Uterus (tissue), 4 donors: ENCODE measurements around the gene SBDS. TPM values are rescaled to one million over a fixed set of nuclear protein-coding genes. Genes with fewer than 3 reads are reported as not detected.
"Not testable (repeated sequence)": the region's sequence is repeated elsewhere in the genome, so short reads cannot be mapped to it uniquely, and the experiment has no call there.

Experiments
- DNase-seq, 2 donors: peaks; one replicate each; pipeline ENCODE4 v3.0.0-alpha.2; 2019 to 2020
- H3K27ac ChIP-seq, 2 donors: fragments of 200-600 bp; sonication (generic); 1 replicate in 1 of 2; 2 replicates in 1 of 2; pipeline ENCODE4 v1.5.1; 2016 to 2018
- H3K27me3 ChIP-seq, 2 donors: fragments of 200-600 bp; sonication (generic); one replicate each; pipeline ENCODE4 v1.5.1; 2018 to 2019; ENCODE audit warnings: control low read depth in 1 of 2
- H3K36me3 ChIP-seq, 2 donors: fragments of 200-600 bp; sonication (generic); one replicate each; pipeline ENCODE4 v1.5.1; 2019; ENCODE audit warnings: control low read depth in 1 of 2
- H3K4me1 ChIP-seq, 2 donors: fragments of 200-600 bp; sonication (generic); one replicate each; pipeline ENCODE4 v1.5.1; 2018 to 2019; ENCODE audit warnings: control low read depth in 1 of 2
- H3K4me3 ChIP-seq, 2 donors: fragments of 200-600 bp; sonication (generic); 1 replicate in 1 of 2; 2 replicates in 1 of 2; pipeline ENCODE4 v1.5.1; 2018 to 2019; ENCODE audit warnings: mild to moderate bottlenecking in 1 of 2
- H3K9me3 ChIP-seq, 2 donors: fragments of 200-600 bp; sonication (generic); one replicate each; pipeline ENCODE4 v1.5.1; 2019; ENCODE audit warnings: control low read depth in 1 of 2
- POLR2A ChIP-seq, 2 donors: fragments of 450-650 bp; IDR thresholded peaks; one replicate each; pipeline ENCODE4 v1.6.1; 2016; ENCODE audit warnings: antibody characterized with exemption in 2 of 2, mild to moderate bottlenecking in 1 of 2, moderate library complexity in 1 of 2
- intact Hi-C: fragments of 100-400 bp; cut with DNase I; formaldehyde crosslinking; loops from one replicate; pipeline ENCODE4 v1.15.1; 2023; ENCODE audit warnings: low total_unique reads
- total RNA-seq, 4 donors: library from RNA; depleted of rRNA in 3 of 4; stranded (reverse); fragments of >200 nt in 3 of 4; gene quantifications; one replicate each; pipeline versions ENCODE4 v1.1.0 to v1.2.4, GENCODE V29; 2014 to 2023
- TF ChIP-seq, protein P1 (sequence below), 4 experiments: fragments of 200-600 bp in 2 of 4; fragments of 450-650 bp in 2 of 4; sonication (generic) in 2 of 4; IDR thresholded peaks; one replicate each; pipeline ENCODE4 v1.5.1; 2016 to 2019; ENCODE audit warnings: antibody characterized with exemption in 4 of 4, mild to moderate bottlenecking in 2 of 4, moderate library complexity in 1 of 4
- donor health status: DM: yes; HTN: yes; CAD: no.

Gene SBDS
- total RNA-seq, 4 donors from 2014 or later, result 57.1 to 134 (median 94.8) TPM

DNA sequence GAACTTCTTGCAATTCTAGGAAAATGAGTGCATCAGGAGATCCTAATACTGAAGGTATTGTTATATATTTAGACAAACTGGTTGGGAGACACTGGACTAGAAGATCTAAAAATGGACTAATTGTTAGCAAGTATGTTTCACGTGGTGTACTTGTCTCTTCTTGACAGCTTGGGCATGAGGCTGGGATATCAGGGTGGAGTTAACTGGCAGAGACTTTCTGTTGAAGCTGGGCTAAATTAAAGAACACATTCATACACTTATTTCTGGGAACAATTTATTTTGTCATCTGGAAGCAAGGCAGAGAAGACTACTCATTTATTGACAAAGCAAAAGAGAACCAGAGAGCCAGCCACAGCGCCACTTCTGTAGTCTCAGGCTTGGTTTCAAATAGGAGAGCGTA is 27.1 kb upstream of the SBDS start:
- DNase-seq, result no peak
- TF ChIP-seq POLR2A (IDR thresholded peaks at IDR 0.05), result no peak
- TF ChIP-seq, protein P1, sequence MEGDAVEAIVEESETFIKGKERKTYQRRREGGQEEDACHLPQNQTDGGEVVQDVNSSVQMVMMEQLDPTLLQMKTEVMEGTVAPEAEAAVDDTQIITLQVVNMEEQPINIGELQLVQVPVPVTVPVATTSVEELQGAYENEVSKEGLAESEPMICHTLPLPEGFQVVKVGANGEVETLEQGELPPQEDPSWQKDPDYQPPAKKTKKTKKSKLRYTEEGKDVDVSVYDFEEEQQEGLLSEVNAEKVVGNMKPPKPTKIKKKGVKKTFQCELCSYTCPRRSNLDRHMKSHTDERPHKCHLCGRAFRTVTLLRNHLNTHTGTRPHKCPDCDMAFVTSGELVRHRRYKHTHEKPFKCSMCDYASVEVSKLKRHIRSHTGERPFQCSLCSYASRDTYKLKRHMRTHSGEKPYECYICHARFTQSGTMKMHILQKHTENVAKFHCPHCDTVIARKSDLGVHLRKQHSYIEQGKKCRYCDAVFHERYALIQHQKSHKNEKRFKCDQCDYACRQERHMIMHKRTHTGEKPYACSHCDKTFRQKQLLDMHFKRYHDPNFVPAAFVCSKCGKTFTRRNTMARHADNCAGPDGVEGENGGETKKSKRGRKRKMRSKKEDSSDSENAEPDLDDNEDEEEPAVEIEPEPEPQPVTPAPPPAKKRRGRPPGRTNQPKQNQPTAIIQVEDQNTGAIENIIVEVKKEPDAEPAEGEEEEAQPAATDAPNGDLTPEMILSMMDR (IDR thresholded peaks at IDR 0.05), result no peak
- intact Hi-C loops, result no loop called here
- Histone ChIP-seq H3K9me3 (no peaks in the 10 kb centered on the region), H3K36me3 (no peaks in the 10 kb centered on the region), H3K27ac (no peak overlapping the region), H3K4me3 (no peak overlapping the region), H3K27me3 (no peaks in the 10 kb centered on the region), H3K4me1 (no peaks in the 10 kb centered on the region)

DNA sequence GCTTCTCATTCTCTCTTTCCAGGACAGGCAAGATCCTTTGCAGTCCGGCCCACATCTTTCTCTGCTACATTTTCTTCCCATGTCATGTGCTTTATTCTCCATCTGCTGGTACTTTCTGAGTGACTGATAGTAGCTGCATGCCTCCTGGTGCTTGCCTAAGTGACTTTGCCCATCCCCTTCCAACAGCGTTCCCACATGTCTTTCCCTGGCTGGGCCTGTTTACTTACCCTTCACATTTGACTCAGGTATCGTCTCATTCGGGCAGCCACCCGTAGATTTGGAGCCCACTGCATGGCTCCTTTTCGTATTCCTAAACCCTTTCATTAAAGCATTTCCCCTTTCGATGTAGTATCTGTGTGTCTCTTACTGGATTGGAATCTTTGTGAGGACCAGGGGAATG is 25.9 kb upstream of the SBDS start:
- H3K27ac ChIP-seq, result no peak overlapping the region
- H3K4me1 ChIP-seq, result no peaks in the 10 kb centered on the region
- H3K9me3 ChIP-seq, result no peaks in the 10 kb centered on the region
- DNase-seq, result no peak
- no peak overlapping the region for H3K4me3 ChIP-seq
- no peaks in the 10 kb centered on the region for H3K36me3 ChIP-seq
- no peak for TF ChIP-seq POLR2A (IDR thresholded peaks at IDR 0.05)
- TF ChIP-seq, protein P1 (IDR thresholded peaks at IDR 0.05), result no peak
- H3K27me3 ChIP-seq, result no peaks in the 10 kb centered on the region
- intact Hi-C loops, result no loop called here

DNA sequence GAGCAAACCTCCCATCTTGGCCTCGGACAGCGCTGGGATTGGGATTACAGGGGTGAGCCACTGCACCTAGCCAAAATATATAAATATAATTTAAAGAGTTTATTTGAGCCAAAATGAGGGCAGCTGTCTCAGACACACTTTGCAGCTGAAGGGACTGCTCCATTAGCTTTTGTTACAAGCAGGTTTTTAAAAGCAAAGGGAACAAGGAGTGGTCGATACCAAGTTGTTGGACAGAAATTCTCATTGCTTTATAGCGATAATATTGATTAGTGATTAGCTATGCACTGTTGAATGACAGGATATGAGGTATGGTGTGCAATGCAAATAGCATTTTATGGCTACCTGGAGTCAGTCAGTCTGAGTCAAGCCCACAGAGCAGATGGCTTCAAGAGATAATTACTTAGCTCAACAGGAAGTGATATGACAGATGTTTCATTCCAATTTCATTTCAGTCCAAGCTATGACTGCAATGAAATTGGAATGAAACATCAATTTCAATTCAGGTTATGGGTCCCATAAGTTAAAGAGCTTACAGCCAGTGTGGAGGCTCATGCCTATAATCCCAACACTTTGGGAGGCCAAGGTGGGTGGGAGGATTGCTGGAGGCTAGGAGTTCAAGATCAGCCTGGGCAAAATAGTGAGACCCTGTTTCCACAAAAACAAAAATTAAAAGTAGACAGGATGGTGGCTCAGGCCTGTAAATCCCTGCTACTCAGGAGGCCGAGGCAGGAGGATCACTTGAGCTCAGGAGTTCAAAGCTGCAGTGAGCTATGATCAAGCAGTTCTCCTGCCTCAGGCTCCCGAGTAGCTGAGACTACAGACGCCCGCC is 24.4 kb upstream of the SBDS start:
- DNase-seq, result no peak
- intact Hi-C loops, result no loop called here
- no peak for TF ChIP-seq POLR2A (IDR thresholded peaks at IDR 0.05)
- TF ChIP-seq, protein P1 (IDR thresholded peaks at IDR 0.05), result no peak
- no peak overlapping the region for H3K4me3 ChIP-seq
- no peak overlapping the region for H3K27ac ChIP-seq
- H3K9me3 ChIP-seq, result no peaks in the 10 kb centered on the region
- no peaks in the 10 kb centered on the region for H3K27me3 ChIP-seq
- H3K36me3 ChIP-seq, result no peaks in the 10 kb centered on the region
- H3K4me1 ChIP-seq, result no peaks in the 10 kb centered on the region

DNA sequence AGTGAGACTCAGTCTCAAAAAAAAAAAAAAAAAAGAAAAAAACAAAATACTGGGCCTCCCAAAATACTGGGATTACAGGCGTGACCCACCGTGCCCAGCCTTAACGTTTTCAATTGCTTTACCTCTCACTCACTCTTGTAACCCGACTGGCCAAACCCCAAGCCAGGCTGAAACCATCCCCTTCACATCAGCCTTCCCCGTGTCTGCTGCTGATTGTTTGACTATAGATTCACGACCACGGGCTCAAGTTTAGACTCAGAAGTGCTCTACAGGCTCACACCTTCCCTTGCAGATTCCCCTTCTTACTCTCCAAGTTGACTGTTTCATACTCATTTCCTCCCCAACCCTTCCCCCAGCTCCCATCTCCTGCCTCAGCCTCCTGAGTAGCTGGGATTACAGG is 23.6 kb upstream of the SBDS start:
- intact Hi-C loops, result no loop called here
- H3K27me3 ChIP-seq, result no peaks in the 10 kb centered on the region
- no peak for DNase-seq

DNA sequence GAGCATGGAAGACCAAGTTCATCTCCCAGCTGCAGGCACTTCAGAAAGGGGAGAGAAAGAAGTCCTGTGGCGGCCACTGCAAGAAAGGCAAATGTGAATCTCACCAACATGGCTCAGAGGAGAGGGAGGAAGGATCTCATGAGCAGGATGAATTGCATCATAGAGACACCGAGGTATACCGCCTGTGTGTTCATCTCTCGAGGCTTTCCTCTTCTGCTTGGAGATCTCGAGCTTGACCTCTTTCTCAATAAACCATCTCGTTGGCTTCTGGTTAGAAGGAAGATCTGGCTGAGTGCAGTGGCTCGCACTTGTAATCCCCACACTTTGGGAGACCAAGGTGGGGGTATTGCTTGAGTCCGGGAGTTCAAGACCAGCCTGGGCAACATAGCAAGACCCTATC is 22.6 kb upstream of the SBDS start:
- H3K4me3 ChIP-seq, H3K9me3 ChIP-seq, H3K27me3 ChIP-seq, H3K27ac ChIP-seq, intact Hi-C loops, H3K4me1 ChIP-seq, DNase-seq, H3K36me3 ChIP-seq: not testable (repeated sequence)

More for the DNA sequence above, 23.6 kb upstream of the SBDS start:
- Histone ChIP-seq H3K4me1 (no peaks in the 10 kb centered on the region), H3K9me3 (no peaks in the 10 kb centered on the region), H3K4me3 (no peak overlapping the region), H3K27ac (no peak overlapping the region), H3K36me3 (no peaks in the 10 kb centered on the region)
- TF ChIP-seq, protein P1 (IDR thresholded peaks at IDR 0.05), result no peak
- TF ChIP-seq POLR2A (IDR thresholded peaks at IDR 0.05), result no peak

DNA sequence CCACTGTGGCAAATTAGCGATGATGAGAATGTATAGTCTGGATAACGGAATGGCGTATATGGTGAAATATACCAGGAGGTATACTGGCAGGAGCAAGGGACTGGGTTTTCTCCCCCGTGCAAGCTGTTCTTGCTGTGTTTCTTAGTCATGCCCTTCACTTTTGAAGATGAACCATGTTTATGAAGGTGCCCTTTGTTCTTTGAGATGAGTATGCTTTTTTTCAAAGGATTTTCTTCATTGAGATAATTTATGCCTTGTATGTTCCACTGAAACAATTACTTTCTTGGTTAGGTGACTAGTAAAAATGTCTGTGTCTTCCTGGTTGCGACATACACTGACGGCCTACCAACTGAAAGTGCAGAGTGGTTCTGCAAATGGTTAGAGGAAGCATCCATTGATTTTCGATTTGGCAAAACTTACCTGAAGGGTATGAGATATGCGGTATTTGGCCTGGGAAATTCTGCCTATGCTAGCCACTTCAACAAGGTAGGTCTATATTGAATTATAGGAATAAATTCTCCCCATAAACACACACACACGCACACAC is 18.8 kb upstream of the SBDS start:
- H3K27me3 ChIP-seq, H3K4me1 ChIP-seq, H3K27ac ChIP-seq, intact Hi-C loops, H3K4me3 ChIP-seq, H3K36me3 ChIP-seq, H3K9me3 ChIP-seq, DNase-seq: not testable (repeated sequence)

DNA sequence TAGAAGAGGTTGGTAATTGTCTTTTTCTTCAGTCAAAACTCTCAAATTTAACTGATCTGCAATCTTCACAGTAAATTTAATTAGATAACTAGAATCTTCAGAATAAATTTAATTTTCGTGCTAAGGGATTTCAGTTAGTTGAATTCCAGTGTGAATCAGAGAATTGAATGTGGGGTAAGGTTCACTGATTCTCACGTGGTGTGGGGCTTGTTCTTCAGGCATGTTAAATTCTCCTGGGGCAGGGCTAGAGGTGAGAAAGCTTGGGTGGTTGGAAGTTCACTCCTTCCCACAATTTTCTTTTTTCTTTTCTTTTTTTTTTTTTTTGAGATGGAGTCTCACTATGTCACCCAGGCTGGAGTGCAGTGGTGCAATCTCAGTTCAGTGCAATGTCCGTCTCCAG is 14.3 kb upstream of the SBDS start:
- DNase-seq, H3K36me3 ChIP-seq, intact Hi-C loops: not testable (repeated sequence)

More for the DNA sequence above, 14.3 kb upstream of the SBDS start:
- not testable (repeated sequence) for H3K9me3 ChIP-seq, H3K27me3 ChIP-seq, H3K4me3 ChIP-seq, H3K4me1 ChIP-seq, H3K27ac ChIP-seq
